ENCODE results near the gene ASB12. TPM values are rescaled to one million over a fixed set of nuclear protein-coding genes. Genes with fewer than 3 reads are reported as not detected.

The ASB12 gene
- total RNA-seq, 1 donor from 2014 or later: not detected

DNA sequence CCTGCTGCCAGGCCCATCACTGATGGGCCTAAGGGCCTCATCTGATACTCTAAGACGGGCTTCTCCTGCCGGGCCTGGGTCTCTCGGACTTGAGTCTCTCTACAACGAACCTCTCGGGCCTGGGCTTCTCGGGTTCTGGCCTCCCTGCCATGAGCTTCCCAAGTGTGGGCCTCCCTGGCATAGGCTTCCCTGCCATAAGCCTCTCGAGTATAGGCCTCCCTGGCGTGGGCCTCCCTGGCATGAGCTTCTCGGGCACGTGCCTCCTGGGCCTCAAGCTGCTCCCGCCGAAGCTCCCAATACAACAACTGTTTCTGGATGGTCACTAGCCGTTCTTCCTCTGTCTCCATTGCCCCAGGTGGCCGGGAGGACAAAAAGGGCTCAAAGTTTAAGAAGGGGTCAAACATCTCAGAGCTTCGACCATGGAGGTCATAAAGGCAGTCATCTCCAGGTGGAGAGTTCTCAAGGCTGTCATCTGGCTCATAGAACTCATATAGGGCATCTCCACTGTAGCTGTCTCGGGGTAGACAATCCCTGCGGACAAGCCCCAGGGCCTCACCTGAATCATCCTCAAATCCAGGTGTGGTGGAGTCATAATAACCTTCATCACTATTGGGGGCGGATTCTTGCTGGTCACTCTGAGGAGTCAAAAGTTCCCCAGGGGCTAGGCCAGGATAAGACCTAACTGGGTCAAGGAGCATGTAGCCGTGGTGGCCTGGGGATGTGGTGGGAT is 39.0 kb downstream of the ASB12 start:
- TF ChIP-seq, protein P1, sequence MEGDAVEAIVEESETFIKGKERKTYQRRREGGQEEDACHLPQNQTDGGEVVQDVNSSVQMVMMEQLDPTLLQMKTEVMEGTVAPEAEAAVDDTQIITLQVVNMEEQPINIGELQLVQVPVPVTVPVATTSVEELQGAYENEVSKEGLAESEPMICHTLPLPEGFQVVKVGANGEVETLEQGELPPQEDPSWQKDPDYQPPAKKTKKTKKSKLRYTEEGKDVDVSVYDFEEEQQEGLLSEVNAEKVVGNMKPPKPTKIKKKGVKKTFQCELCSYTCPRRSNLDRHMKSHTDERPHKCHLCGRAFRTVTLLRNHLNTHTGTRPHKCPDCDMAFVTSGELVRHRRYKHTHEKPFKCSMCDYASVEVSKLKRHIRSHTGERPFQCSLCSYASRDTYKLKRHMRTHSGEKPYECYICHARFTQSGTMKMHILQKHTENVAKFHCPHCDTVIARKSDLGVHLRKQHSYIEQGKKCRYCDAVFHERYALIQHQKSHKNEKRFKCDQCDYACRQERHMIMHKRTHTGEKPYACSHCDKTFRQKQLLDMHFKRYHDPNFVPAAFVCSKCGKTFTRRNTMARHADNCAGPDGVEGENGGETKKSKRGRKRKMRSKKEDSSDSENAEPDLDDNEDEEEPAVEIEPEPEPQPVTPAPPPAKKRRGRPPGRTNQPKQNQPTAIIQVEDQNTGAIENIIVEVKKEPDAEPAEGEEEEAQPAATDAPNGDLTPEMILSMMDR (IDR thresholded peaks at IDR 0.05): no peak
- H3K36me3 ChIP-seq: peaks cover 0 to 20% of the 10 kb centered on the region in 2 donors
- no peaks in the 10 kb centered on the region for H3K4me1 ChIP-seq
- no peak for DNase-seq (ENCODE audit: low spot score in 2 of 2)
- H3K4me3 ChIP-seq: no peak overlapping the region
- intact Hi-C loops (cut with DNase I): no loop called here
- no peaks in the 10 kb centered on the region for H3K27me3 ChIP-seq
- H3K9me3 ChIP-seq: no peaks in the 10 kb centered on the region
- H3K27ac ChIP-seq: no peak overlapping the region

DNA sequence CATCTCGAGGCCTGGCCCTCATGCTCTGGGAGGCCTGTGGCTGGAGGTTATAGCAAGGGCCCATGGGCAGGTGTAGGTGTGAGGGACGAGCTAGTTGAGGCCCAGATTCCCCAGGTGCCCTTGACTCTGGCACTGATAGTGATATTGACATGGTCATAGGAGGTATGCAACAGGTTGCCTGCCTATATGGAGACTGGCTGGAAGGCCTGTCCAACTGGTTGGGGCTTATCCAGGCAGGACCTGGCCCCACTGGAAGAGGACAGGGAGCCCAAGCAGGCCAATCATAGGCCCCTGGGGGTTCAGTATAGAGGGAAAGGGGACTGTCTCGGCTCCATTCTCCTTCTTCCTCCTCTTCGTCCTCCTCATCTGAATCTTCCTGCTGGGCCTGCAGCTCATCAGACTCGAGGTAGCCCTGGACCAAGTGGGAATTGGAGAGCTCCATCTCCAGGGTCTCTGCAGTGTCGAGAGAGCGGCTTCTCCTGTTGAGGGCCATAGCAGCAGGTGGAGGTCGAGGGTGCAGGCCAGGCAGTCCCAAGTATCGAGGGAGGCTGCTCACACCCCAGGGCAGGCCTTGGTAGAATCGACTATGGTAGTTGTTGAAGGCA is 40.2 kb downstream of the ASB12 start:
- H3K4me1 ChIP-seq: no peaks in the 10 kb centered on the region
- TF ChIP-seq, protein P1 (IDR thresholded peaks at IDR 0.05): no peak
- DNase-seq (ENCODE audit: low spot score in 2 of 2): no peak
- intact Hi-C loops (cut with DNase I): no loop called here
- no peaks in the 10 kb centered on the region for H3K9me3 ChIP-seq
- no peak overlapping the region for H3K4me3 ChIP-seq
- H3K27me3 ChIP-seq: no peaks in the 10 kb centered on the region
- no peak overlapping the region for H3K27ac ChIP-seq
- peaks cover 0 to 20% of the 10 kb centered on the region in 2 donors for H3K36me3 ChIP-seq

DNA sequence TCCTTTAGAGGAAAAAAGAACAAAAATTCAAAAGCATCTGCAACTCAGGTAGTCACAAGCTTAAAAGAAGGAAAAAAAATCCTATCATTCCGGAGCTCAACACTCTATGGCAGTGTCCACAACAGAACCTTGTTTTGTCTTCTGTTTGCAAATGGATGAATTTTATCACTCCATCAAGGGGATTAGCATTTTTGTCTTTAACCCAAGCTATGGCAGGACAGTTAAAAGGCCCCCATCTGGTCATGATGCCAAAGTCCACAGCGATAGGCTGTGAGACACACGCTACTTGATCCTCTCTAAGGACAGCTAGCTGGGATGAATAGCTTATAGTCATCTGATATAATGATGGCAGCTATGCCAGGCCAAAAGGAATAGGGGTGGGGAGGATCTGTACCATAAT is 41.5 kb downstream of the ASB12 start:
- peaks cover 0 to 3% of the 10 kb centered on the region in 2 donors for H3K4me1 ChIP-seq
- TF ChIP-seq, protein P1 (IDR thresholded peaks at IDR 0.05): no peak
- no peak for DNase-seq (ENCODE audit: low spot score in 2 of 2)
- peaks cover 0 to 20% of the 10 kb centered on the region in 2 donors for H3K36me3 ChIP-seq
- no peak overlapping the region for H3K4me3 ChIP-seq
- intact Hi-C loops (cut with DNase I): no loop called here
- H3K9me3 ChIP-seq: no peaks in the 10 kb centered on the region
- no peak overlapping the region for H3K27ac ChIP-seq
- no peaks in the 10 kb centered on the region for H3K27me3 ChIP-seq

DNA sequence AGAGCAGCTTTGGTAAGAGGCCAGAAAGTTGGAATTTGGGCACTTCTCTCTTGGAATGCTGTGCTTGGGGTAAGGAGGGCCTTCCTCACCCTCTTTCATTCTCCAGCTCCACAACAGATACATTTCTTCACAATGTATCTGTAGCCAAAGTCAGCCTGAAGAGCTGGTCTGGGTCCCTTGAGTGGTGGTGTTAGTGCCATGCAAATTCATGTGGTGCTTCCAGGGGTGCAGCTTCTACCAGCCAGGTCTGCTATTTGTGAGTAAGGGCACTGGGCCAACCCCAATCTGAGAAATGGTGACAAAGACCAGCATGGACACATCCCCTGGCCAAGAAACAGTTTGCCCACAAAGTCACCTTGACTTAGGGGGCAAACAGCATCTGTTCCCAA is 42.7 kb downstream of the ASB12 start:
- intact Hi-C loops (cut with DNase I): no loop called here
- no peaks in the 10 kb centered on the region for H3K9me3 ChIP-seq
- DNase-seq (ENCODE audit: low spot score in 2 of 2): no peak
- TF ChIP-seq, protein P1 (IDR thresholded peaks at IDR 0.05): no peak
- no peak overlapping the region for H3K27ac ChIP-seq
- peaks cover 0 to 20% of the 10 kb centered on the region in 2 donors for H3K36me3 ChIP-seq
- no peak overlapping the region for H3K4me3 ChIP-seq
- H3K4me1 ChIP-seq: peaks cover 0 to 3% of the 10 kb centered on the region in 2 donors
- no peaks in the 10 kb centered on the region for H3K27me3 ChIP-seq

DNA sequence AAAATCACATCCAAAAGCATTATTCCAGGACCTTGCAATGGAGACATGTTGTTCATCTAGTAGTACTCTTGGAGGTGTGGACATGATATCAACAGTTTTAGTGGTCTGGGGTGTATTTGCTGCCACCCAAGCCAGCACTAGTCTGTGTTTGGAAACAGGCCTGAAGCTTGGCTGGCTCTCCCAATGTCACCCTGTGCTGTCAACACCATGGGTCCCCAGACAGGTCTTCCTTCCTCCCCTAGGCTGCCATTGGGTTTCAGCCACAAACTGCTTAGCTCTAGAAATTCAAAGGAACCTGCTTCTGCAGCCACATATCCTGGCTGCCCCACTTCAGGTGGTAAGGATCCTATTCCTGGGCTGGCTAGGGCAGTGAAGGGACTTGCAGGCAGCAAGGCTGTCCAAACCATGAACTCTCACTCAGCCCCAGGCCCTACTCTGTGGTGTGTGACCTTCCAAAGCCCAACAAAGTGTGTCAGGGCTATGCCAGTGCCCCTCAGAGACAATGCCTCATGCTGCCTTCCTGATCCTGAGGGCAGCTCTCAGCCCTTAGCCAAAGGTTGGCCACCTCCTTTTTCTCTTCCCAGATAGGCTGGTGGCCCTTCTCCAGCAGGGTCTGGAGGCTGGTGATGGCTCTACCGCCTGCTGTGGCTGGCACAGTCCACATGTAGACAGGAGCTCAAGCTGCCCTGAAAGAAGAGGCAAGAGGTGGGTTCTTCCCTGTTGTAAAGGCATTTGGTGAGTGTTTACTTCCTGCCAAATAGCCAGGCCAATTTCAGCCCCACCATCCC is 43.2 kb downstream of the ASB12 start:
- H3K9me3 ChIP-seq: no peaks in the 10 kb centered on the region
- TF ChIP-seq, protein P1 (IDR thresholded peaks at IDR 0.05): no peak

More for the DNA sequence above, 43.2 kb downstream of the ASB12 start:
- Histone ChIP-seq H3K27me3 (no peaks in the 10 kb centered on the region), H3K27ac (no peak overlapping the region), H3K4me1 (peaks cover 0 to 3% of the 10 kb centered on the region in 2 donors), H3K4me3 (no peak overlapping the region), H3K36me3 (peaks cover 0 to 18% of the 10 kb centered on the region in 2 donors)
- no peak for DNase-seq (ENCODE audit: low spot score in 2 of 2)
- intact Hi-C loops (cut with DNase I): no loop called here
